HCT116 (cell line): ENCODE measurements around the gene EML4. TPM values are rescaled to one million over a fixed set of nuclear protein-coding genes. Genes with fewer than 3 reads are reported as not detected.

Experiments
- ATAC-seq: fragments of 200-7000 bp; cut with Tn5 transposase; 2 replicates; pipeline ENCODE4 v1.9.1; 2020; ENCODE audit warnings: mild to moderate bottlenecking, moderate library complexity
- BruUV-seq: library from RNA; stranded (reverse); fragments of 400-500 nt; replicated peaks from 2 replicates; lab custom pipeline; 2021; lab: Mats Ljungman, UMichigan
- CTCF ChIA-PET: fragments of 300-600 bp; sonication (Branson Sonifier 250); formaldehyde crosslinking; loops from one replicate; lab custom pipeline; 2021; ENCODE audit warnings: antibody characterized with exemption; lab: Charles Lee
- POLR2A ChIA-PET: fragments of 300-600, 350-600 bp; sonication (Branson Sonifier 250); formaldehyde crosslinking; loops from one replicate; lab custom pipeline; 2021; ENCODE audit warnings: antibody characterized with exemption; lab: Charles Lee
- RAD21 ChIA-PET, 2 experiments: fragments of 300-600 bp; sonication (Branson Sonifier 250); formaldehyde crosslinking; loops; one replicate each; lab custom pipeline; 2023; ENCODE audit warnings: low total read pairs in 2 of 2; ENCODE audit not compliant: uncharacterized antibody in 2 of 2, unreplicated experiment in 2 of 2, low non-redundant PET in 1 of 2; lab: Charles Lee
- DNase-seq: peaks from one replicate; pipeline ENCODE4 v3.0.0-alpha.2; 2010; ENCODE audit warnings: low read depth, low spot score
- H2AFZ ChIP-seq: fragments of 200-600 bp; shearing (Covaris generic), sonication (generic); 2 replicates; pipeline ENCODE4 v1.6.1; 2017; ENCODE audit warnings: low read depth, mixed run types, mixed read lengths, antibody characterized with exemption, low read length; ENCODE audit not compliant: poor library complexity, severe bottlenecking
- H3K27ac ChIP-seq: 2 replicates; pipeline ENCODE4 v1.5.1; 2012; ENCODE audit warnings: low read depth, low read length
- H3K27me3 ChIP-seq: fragments of 200-600 bp; sonication (generic); 2 replicates; pipeline ENCODE4 v1.6.1; 2016; ENCODE audit warnings: mixed run types, low read length, mixed read lengths; ENCODE audit not compliant: insufficient read depth
- H3K36me3 ChIP-seq, 2 experiments: fragments of 200-500 bp in 1 of 2; fragments of 200-600 bp in 1 of 2; sonication (Bioruptor generic) in 1 of 2; sonication (generic) in 1 of 2; 2 replicates each; pipeline versions ENCODE4 v1.5.1 to v1.6.1; 2014 to 2016; ENCODE audit warnings: low read length in 2 of 2, inconsistent platforms in 1 of 2, mixed read lengths in 1 of 2, mixed run types in 1 of 2; ENCODE audit not compliant: insufficient read depth in 2 of 2, control insufficient read depth in 1 of 2
- H3K4me1 ChIP-seq, 2 experiments: fragments of 200-600 bp in 1 of 2; sonication (generic) in 1 of 2; 2 replicates each; pipeline versions ENCODE4 v1.5.1 to v1.6.1; 2012 to 2017; ENCODE audit warnings: low read length in 2 of 2, inconsistent platforms in 1 of 2, mild to moderate bottlenecking in 1 of 2, mixed read lengths in 1 of 2, mixed run types in 1 of 2, moderate library complexity in 1 of 2; ENCODE audit not compliant: insufficient read depth in 2 of 2, control insufficient read depth in 1 of 2
- H3K4me2 ChIP-seq: fragments of 200-600 bp; sonication (generic); 2 replicates; pipeline ENCODE4 v1.6.1; 2017; ENCODE audit warnings: mixed run types, low read length, mixed read lengths
- H3K4me3 ChIP-seq, 2 experiments: fragments of 200-600 bp in 1 of 2; sonication (generic) in 1 of 2; replicated peaks in 1 of 2; 2 replicates each; pipeline ENCODE4 v1.5.1; 2011 to 2016; ENCODE audit warnings: low read length in 2 of 2, control low read depth in 1 of 2, low read depth in 1 of 2, mild to moderate bottlenecking in 1 of 2, mixed read lengths in 1 of 2, mixed run types in 1 of 2
- H3K79me2 ChIP-seq: fragments of 200-600 bp; sonication (generic); 2 replicates; pipeline ENCODE4 v1.6.1; 2017; ENCODE audit warnings: mild to moderate bottlenecking, mixed run types, low read length, moderate library complexity, mixed read lengths; ENCODE audit not compliant: insufficient read depth
- H3K9ac ChIP-seq: fragments of 200-600 bp; sonication (generic); 2 replicates; pipeline ENCODE4 v1.6.1; 2016; ENCODE audit warnings: low read length, mixed read lengths
- H3K9me2 ChIP-seq: fragments of 200-600 bp; sonication (generic), shearing (Covaris generic); 2 replicates; pipeline ENCODE4 v1.6.1; 2017; ENCODE audit warnings: mixed run types, mild to moderate bottlenecking, moderate library complexity; ENCODE audit not compliant: insufficient read depth
- H3K9me3 ChIP-seq, 2 experiments: fragments of 200-500 bp in 1 of 2; fragments of 200-600 bp in 1 of 2; sonication (Bioruptor generic) in 1 of 2; sonication (generic) in 1 of 2; 2 replicates each; pipeline ENCODE4 v1.6.1; 2014 to 2017; ENCODE audit warnings: low read length in 2 of 2, mixed read lengths in 2 of 2, inconsistent platforms in 1 of 2, low read depth in 1 of 2, mild to moderate bottlenecking in 1 of 2, mixed run types in 1 of 2, moderate library complexity in 1 of 2; ENCODE audit not compliant: control insufficient read depth in 1 of 2, insufficient read depth in 1 of 2
- H4K20me1 ChIP-seq: fragments of 200-600 bp; sonication (generic), shearing (Covaris generic); 2 replicates; pipeline ENCODE4 v1.6.1; 2017; ENCODE audit warnings: mixed run types, mild to moderate bottlenecking, moderate library complexity; ENCODE audit not compliant: insufficient read depth
- CBX3 ChIP-seq: IDR thresholded peaks from 2 replicates; pipeline ENCODE4 v1.6.1; 2012; ENCODE audit warnings: low read depth
- CEBPB ChIP-seq: IDR thresholded peaks from 2 replicates; pipeline ENCODE4 v1.6.1; 2012; ENCODE audit warnings: low read depth
- ELF1 ChIP-seq: IDR thresholded peaks from 2 replicates; pipeline ENCODE4 v1.6.1; 2012; ENCODE audit warnings: low read depth, borderline replicate concordance
- EZH2 ChIP-seq: fragments of 200-600 bp; sonication (generic); IDR thresholded peaks from 2 replicates; pipeline ENCODE4 v1.6.1; 2017; ENCODE audit warnings: antibody characterized with exemption, mixed run types
- EZH2phosphoT487 ChIP-seq: fragments of 200-600 bp; IDR thresholded peaks from 2 replicates; pipeline ENCODE4 v1.6.1; 2018; ENCODE audit warnings: antibody characterized with exemption, borderline replicate concordance
- FOSL1 ChIP-seq: IDR thresholded peaks from 2 replicates; pipeline ENCODE4 v1.6.1; 2012; ENCODE audit warnings: low read depth
- MAX ChIP-seq: IDR thresholded peaks from 2 replicates; pipeline ENCODE4 v1.6.1; 2012
- SP1 ChIP-seq: IDR thresholded peaks from 2 replicates; pipeline ENCODE4 v1.6.1; 2012; ENCODE audit warnings: low read depth
- TCF7L2 ChIP-seq: IDR thresholded peaks from 2 replicates; pipeline ENCODE4 v1.7.0; 2011; ENCODE audit warnings: borderline replicate concordance, inconsistent platforms; ENCODE audit not compliant: insufficient read depth, insufficient read length; ENCODE audit errors: extremely low read depth
- YY1 ChIP-seq: IDR thresholded peaks from 2 replicates; pipeline ENCODE4 v1.6.1; 2011; ENCODE audit warnings: low read length, low read depth, moderate library complexity, mild to moderate bottlenecking; ENCODE audit not compliant: insufficient replicate concordance; ENCODE audit errors: extremely low read depth
- ZFX ChIP-seq: fragments of 450-650 bp; IDR thresholded peaks from 2 replicates; pipeline ENCODE4 v1.6.1; 2017
- intact Hi-C: fragments of 100-400 bp; cut with micrococcal nuclease; formaldehyde crosslinking; loops from 2 replicates; pipeline ENCODE4 v1.10.0; 2022
- total RNA-seq: library from RNA; stranded (reverse); gene quantifications from one replicate; pipeline ENCODE4 v1.2.1, GENCODE V29; 2021; ENCODE audit not compliant: unreplicated experiment
- TF ChIP-seq, protein P1 (sequence below): IDR thresholded peaks from 2 replicates; pipeline ENCODE4 v1.6.1; 2012; ENCODE audit warnings: low read depth
- TF ChIP-seq, protein P2 (sequence below): IDR thresholded peaks from 2 replicates; pipeline ENCODE4 v1.6.1; 2012

Gene EML4
- total RNA-seq, 1 experiment from 2014 or later: 53.5 TPM

DNA sequence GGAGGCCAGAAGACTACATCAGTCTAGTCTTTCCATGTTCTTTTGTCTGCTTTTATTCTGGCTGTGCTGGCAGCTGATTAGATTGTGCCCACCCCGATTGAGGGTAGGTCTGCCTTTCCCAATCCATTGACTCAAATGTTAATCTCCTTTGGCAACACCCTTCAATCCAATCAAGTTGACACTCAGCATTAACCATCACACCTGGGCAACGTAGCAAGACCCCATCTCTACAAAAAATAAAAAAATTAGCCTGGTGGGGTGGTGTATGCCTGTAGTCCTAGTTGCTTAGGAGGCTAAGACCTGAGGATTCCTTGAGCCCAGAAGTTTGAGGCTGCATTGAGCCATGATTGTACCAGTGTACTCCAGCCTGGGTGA lies 33.5 kb downstream of the EML4 start:
- Histone ChIP-seq H3K9ac (no peak overlapping the region), H3K79me2 (peaks cover 74% of the 10 kb centered on the region), H3K36me3 (no peaks in the 10 kb centered on the region), H3K4me3 (no peak overlapping the region), H3K4me1 (no peaks in the 10 kb centered on the region), H3K27ac (no peak overlapping the region), H3K9me3 (no peaks in the 10 kb centered on the region), H3K9me2 (no peaks in the 10 kb centered on the region), H4K20me1 (peaks cover 14% of the 10 kb centered on the region)
- intact Hi-C loops: no loop called here
- CTCF ChIA-PET: no interaction called here
- no peak for DNase-seq
- ATAC-seq: no peak
- BruUV-seq: no TSS peak
- POLR2A ChIA-PET: no interaction called here
- TF ChIP-seq, protein P1, sequence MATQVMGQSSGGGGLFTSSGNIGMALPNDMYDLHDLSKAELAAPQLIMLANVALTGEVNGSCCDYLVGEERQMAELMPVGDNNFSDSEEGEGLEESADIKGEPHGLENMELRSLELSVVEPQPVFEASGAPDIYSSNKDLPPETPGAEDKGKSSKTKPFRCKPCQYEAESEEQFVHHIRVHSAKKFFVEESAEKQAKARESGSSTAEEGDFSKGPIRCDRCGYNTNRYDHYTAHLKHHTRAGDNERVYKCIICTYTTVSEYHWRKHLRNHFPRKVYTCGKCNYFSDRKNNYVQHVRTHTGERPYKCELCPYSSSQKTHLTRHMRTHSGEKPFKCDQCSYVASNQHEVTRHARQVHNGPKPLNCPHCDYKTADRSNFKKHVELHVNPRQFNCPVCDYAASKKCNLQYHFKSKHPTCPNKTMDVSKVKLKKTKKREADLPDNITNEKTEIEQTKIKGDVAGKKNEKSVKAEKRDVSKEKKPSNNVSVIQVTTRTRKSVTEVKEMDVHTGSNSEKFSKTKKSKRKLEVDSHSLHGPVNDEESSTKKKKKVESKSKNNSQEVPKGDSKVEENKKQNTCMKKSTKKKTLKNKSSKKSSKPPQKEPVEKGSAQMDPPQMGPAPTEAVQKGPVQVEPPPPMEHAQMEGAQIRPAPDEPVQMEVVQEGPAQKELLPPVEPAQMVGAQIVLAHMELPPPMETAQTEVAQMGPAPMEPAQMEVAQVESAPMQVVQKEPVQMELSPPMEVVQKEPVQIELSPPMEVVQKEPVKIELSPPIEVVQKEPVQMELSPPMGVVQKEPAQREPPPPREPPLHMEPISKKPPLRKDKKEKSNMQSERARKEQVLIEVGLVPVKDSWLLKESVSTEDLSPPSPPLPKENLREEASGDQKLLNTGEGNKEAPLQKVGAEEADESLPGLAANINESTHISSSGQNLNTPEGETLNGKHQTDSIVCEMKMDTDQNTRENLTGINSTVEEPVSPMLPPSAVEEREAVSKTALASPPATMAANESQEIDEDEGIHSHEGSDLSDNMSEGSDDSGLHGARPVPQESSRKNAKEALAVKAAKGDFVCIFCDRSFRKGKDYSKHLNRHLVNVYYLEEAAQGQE: no peak
- TF ChIP-seq, protein P2, sequence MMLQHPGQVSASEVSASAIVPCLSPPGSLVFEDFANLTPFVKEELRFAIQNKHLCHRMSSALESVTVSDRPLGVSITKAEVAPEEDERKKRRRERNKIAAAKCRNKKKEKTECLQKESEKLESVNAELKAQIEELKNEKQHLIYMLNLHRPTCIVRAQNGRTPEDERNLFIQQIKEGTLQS: no peak
- no peak for TF ChIP-seq ZFX
- TF ChIP-seq, all 23 proteins: peak for 0
- RAD21 ChIA-PET: no interaction called here
- Histone ChIP-seq H2AFZ (no peak overlapping the region), H3K4me2 (no peak overlapping the region), H3K27me3 (no peaks in the 10 kb centered on the region)

GRCh38 chr2:42203792-42204191 lies 34.6 kb downstream of the EML4 start:
- Histone ChIP-seq H3K9me3 (no peaks in the 10 kb centered on the region), H4K20me1 (peaks cover 14% of the 10 kb centered on the region), H3K4me3 (no peak overlapping the region), H3K4me1 (no peaks in the 10 kb centered on the region), H3K9ac (no peak overlapping the region), H3K27me3 (no peaks in the 10 kb centered on the region), H3K79me2 (peaks cover 65% of the 10 kb centered on the region), H2AFZ (no peak overlapping the region), H3K9me2 (no peaks in the 10 kb centered on the region), H3K4me2 (no peak overlapping the region), H3K27ac (no peak overlapping the region), H3K36me3 (no peaks in the 10 kb centered on the region)
- no TSS peak for BruUV-seq
- RAD21 ChIA-PET: no interaction called here
- intact Hi-C loops: no loop called here
- DNase-seq (no peak), ATAC-seq (no peak)
- CTCF ChIA-PET: no interaction called here
- POLR2A ChIA-PET: no interaction called here
- no peak for TF ChIP-seq FOSL1
- TF ChIP-seq MAX: no peak
- TF ChIP-seq TCF7L2: no peak
- no peak for TF ChIP-seq ZFX
- no peak for TF ChIP-seq EZH2
- no peak for TF ChIP-seq ELF1
- TF ChIP-seq CEBPB: no peak
- TF ChIP-seq CBX3: no peak
- TF ChIP-seq YY1: no peak
- TF ChIP-seq, protein P1: no peak
- TF ChIP-seq, protein P2: no peak
- no peak for TF ChIP-seq EZH2phosphoT487
- TF ChIP-seq SP1: no peak
